Measurements from ENCODE around the gene FHOD1. TPM values are rescaled to one million over a fixed set of nuclear protein-coding genes. Genes with fewer than 3 reads are reported as not detected.
A peak's percentile ranks its signal among the peaks of the same experiment; 100 is the strongest.

FHOD1 gene
- total and polyA plus RNA-seq, 2 donors (not counting 1 experiment from before 2014, with no cell fraction given) = 46.3 to 46.9 TPM

GRCh38 chr16:67229906-67230808 lies 17.1 kb downstream of the FHOD1 start:
- Histone ChIP-seq H3K4me2 (replicated peaks; ENCODE audit: low read depth, low read length, poor library complexity, severe bottlenecking) (no peak overlapping the region), H3K27me3 (replicated peaks in 1 of 4; ENCODE audit: control extremely low read depth in 1 of 4, control insufficient read depth in 3 of 4, insufficient read depth in 4 of 4, low read length in 3 of 4) (no peaks in the 10 kb centered on the region), H3K36me3 (replicated peaks in 1 of 2; ENCODE audit: control extremely low read depth in 1 of 2, control insufficient read depth in 1 of 2, extremely low read depth in 1 of 2, insufficient read depth in 2 of 2, low read length in 1 of 2) (peaks cover 0 to 41% of the 10 kb centered on the region in 2 experiments), H3K79me2 (ENCODE audit: control insufficient read depth, insufficient read depth, low read length) (peaks cover 17% of the 10 kb centered on the region), H3K9ac (ENCODE audit: low read length) (no peak overlapping the region), H3K4me3 (ENCODE audit: control extremely low read depth in 1 of 5, extremely low read depth in 1 of 5, insufficient read depth in 1 of 5, low read depth in 2 of 5, low read length in 4 of 5) (no peak overlapping the region), H2AFZ (ENCODE audit: insufficient read depth, low read depth, low read length, poor library complexity, severe bottlenecking) (no peak overlapping the region), H3K9me3 (ENCODE audit: control extremely low read depth in 1 of 3, control insufficient read depth in 2 of 3, insufficient read depth in 1 of 3, low read length in 2 of 3) (no peaks in the 10 kb centered on the region), H3K4me1 (ENCODE audit: control insufficient read depth in 2 of 2, insufficient read depth in 2 of 2, low read length in 2 of 2) (peaks cover 15 to 22% of the 10 kb centered on the region in 2 donors), H4K20me1 (ENCODE audit: control insufficient read depth, insufficient read depth, low read length, poor library complexity, severe bottlenecking) (peaks cover 19% of the 10 kb centered on the region), H3K27ac (ENCODE audit: low read length in 2 of 2) (no peak overlapping the region)
- H3K4me1 Mint-ChIP-seq = peaks cover 28% of the 10 kb centered on the region
- no peaks in the 10 kb centered on the region for H3K27me3 Mint-ChIP-seq
- no peaks in the 10 kb centered on the region for H3K9me3 Mint-ChIP-seq (ENCODE audit: insufficient read depth)
- H3K27ac Mint-ChIP-seq = no peak overlapping the region
- peak overlapping the region; percentile 19 for H3K4me3 Mint-ChIP-seq
- TF ChIP-seq EZH2 (IDR thresholded peaks at IDR 0.05; ENCODE audit: borderline replicate concordance, insufficient read depth, low read depth, low read length, poor library complexity, severe bottlenecking) (no peak), CTCF (IDR thresholded peaks at IDR 0.05) (no peak)
- DNase-seq (no peak), ATAC-seq (ENCODE audit: low read depth) (no peak)
- intact Hi-C loops (cut with micrococcal nuclease) = no loop called here
- CTCF ChIA-PET = interaction anchor here (2.5 kb wide), 1 partner anchor 15 kb away, joined by 9 read pairs; no protein-coding TSS in a partner anchor
- POLR2A ChIA-PET = no interaction called here
- 96% methylated on average over 32 of the region's 32 CpGs for WGBS (ENCODE audit: insufficient coverage)

DNA sequence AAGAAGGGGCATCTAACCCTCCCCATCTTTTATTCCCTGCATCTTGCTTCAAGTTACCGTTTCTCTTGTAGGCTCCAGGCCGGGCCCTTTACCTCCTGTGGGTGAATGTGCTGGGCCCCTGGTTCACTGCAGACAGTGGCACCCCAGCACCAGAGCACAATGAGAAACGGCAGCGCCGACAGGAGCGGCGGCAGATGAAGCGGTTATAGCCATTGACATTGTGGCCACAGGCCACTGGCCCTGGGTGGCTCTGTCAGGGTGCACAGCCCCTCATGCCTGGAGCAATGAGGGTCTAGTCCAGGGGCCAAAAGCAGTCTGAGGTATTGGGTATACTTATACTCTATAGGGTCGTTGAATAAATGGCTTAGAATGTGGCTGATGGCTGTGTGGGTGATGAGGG lies 18.4 kb downstream of the FHOD1 start:
- H3K27ac ChIP-seq (ENCODE audit: low read length in 2 of 2) = no peak overlapping the region
- WGBS (ENCODE audit: insufficient coverage) = 95% methylated on average over 9 of the region's 9 CpGs
- peaks cover 15 to 22% of the 10 kb centered on the region in 2 donors for H3K4me1 ChIP-seq (ENCODE audit: control insufficient read depth in 2 of 2, insufficient read depth in 2 of 2, low read length in 2 of 2)
- H4K20me1 ChIP-seq (ENCODE audit: control insufficient read depth, insufficient read depth, low read length, poor library complexity, severe bottlenecking) = peaks cover 19% of the 10 kb centered on the region
- no peak overlapping the region for H3K4me3 ChIP-seq (ENCODE audit: control extremely low read depth in 1 of 5, extremely low read depth in 1 of 5, insufficient read depth in 1 of 5, low read depth in 2 of 5, low read length in 4 of 5)
- Mint-ChIP-seq H3K4me1 (peaks cover 29% of the 10 kb centered on the region), H3K27me3 (no peaks in the 10 kb centered on the region), H3K9me3 (ENCODE audit: insufficient read depth) (no peaks in the 10 kb centered on the region), H3K27ac (peak overlapping the region; percentile 10), H3K4me3 (peak overlapping the region; percentile 39)
- POLR2A ChIA-PET = interaction anchor here (0.7 kb wide), 1 partner anchor 16 kb away, joined by 3 read pairs; no protein-coding TSS in a partner anchor
- no peak overlapping the region for H3K4me2 ChIP-seq (replicated peaks; ENCODE audit: low read depth, low read length, poor library complexity, severe bottlenecking)
- H3K9ac ChIP-seq (ENCODE audit: low read length) = no peak overlapping the region
- no peaks in the 10 kb centered on the region for H3K27me3 ChIP-seq (replicated peaks in 1 of 4; ENCODE audit: control extremely low read depth in 1 of 4, control insufficient read depth in 3 of 4, insufficient read depth in 4 of 4, low read length in 3 of 4)
- DNase-seq = no peak
- ATAC-seq (ENCODE audit: low read depth) = no peak
- peaks cover 17% of the 10 kb centered on the region for H3K79me2 ChIP-seq (ENCODE audit: control insufficient read depth, insufficient read depth, low read length)
- H3K36me3 ChIP-seq (replicated peaks in 1 of 2; ENCODE audit: control extremely low read depth in 1 of 2, control insufficient read depth in 1 of 2, extremely low read depth in 1 of 2, insufficient read depth in 2 of 2, low read length in 1 of 2) = peaks cover 0 to 35% of the 10 kb centered on the region in 2 experiments
- TF ChIP-seq CTCF (IDR thresholded peaks at IDR 0.05) (no peak), EZH2 (IDR thresholded peaks at IDR 0.05; ENCODE audit: borderline replicate concordance, insufficient read depth, low read depth, low read length, poor library complexity, severe bottlenecking) (no peak)
- no peaks in the 10 kb centered on the region for H3K9me3 ChIP-seq (ENCODE audit: control extremely low read depth in 1 of 3, control insufficient read depth in 2 of 3, insufficient read depth in 1 of 3, low read length in 2 of 3)
- CTCF ChIA-PET = interaction anchor here (0.6 to 4.2 kb wide), 2 partner anchors 16 to 549 kb away, joined by 3 to 33 read pairs; no protein-coding TSS in a partner anchor
- H2AFZ ChIP-seq (ENCODE audit: insufficient read depth, low read depth, low read length, poor library complexity, severe bottlenecking) = no peak overlapping the region
- intact Hi-C loops (cut with micrococcal nuclease) = no loop called here

All from B cell (primary cell).